HepG2 (cell line): ENCODE data around the gene SLC22A23. TPM values are rescaled to one million over a fixed set of nuclear protein-coding genes. Genes with fewer than 3 reads are reported as not detected.

ENCODE experiments used
- ATAC-seq: fragments of 200-7000 bp; cut with Tn5 transposase; 3 replicates; pipeline ENCODE4 v1.9.1; 2020; ENCODE audit warnings: mild to moderate bottlenecking, moderate library complexity
- BruUV-seq: library from RNA; stranded (reverse); fragments of 400-500 nt; replicated peaks from 2 replicates; lab custom pipeline; 2021; lab: Mats Ljungman, UMichigan
- CTCF ChIA-PET: fragments of 300-600 bp; formaldehyde crosslinking; extraction: SDS; loops from one replicate; lab custom pipeline; 2021; ENCODE audit warnings: low total read pairs, inconsistent platforms, low intra/inter-chr PET ratio; lab: Yijun Ruan, JAX
- POLR2A ChIA-PET: fragments of 350-600 bp; sonication (Branson Sonifier 250); formaldehyde crosslinking; loops from one replicate; lab custom pipeline; 2020; ENCODE audit warnings: antibody characterized with exemption, inconsistent platforms; lab: Yijun Ruan, JAX
- DNase-seq: peaks from one replicate; pipeline ENCODE4 v3.0.0-alpha.2; 2015; ENCODE audit warnings: low spot score
- FAIRE-seq: peaks from 3 replicates; lab custom pipeline; 2011; peaks lifted over from hg19 to GRCh38; lab: Jason Lieb, UNC
- H2AFZ ChIP-seq: one replicate; pipeline ENCODE4 v1.6.1; 2011; ENCODE audit warnings: low read length, inconsistent platforms
- H3K27ac ChIP-seq: fragments of 300-600 bp; 3 replicates; pipeline ENCODE4 v1.8.0; 2011; ENCODE audit warnings: mixed run types, mild to moderate bottlenecking, mixed read lengths, low read length, inconsistent platforms; ENCODE audit not compliant: insufficient read depth; ENCODE audit errors: extremely low read length
- H3K27me3 ChIP-seq, 2 experiments: fragments of 200-600 bp in 1 of 2; 2 replicates in 1 of 2; 3 replicates in 1 of 2; pipeline versions ENCODE4 v1.6.0 to v1.8.0; 2011; ENCODE audit warnings: low read length in 2 of 2, mild to moderate bottlenecking in 2 of 2, moderate library complexity in 2 of 2, inconsistent platforms in 1 of 2; ENCODE audit not compliant: insufficient read depth in 2 of 2, control insufficient read depth in 1 of 2
- H3K36me3 ChIP-seq, 2 experiments: fragments of 200-600 bp in 1 of 2; replicated peaks in 1 of 2; 2 replicates in 1 of 2; 3 replicates in 1 of 2; pipeline versions ENCODE4 v1.5.1 to v1.8.0; 2011; ENCODE audit warnings: low read length in 2 of 2, inconsistent platforms in 1 of 2; ENCODE audit not compliant: insufficient read depth in 2 of 2, control insufficient read depth in 1 of 2
- H3K4me1 ChIP-seq: 2 replicates; pipeline ENCODE4 v1.5.1; 2012; ENCODE audit warnings: low read length, inconsistent platforms; ENCODE audit not compliant: insufficient read depth
- H3K4me2 ChIP-seq: 2 replicates; pipeline ENCODE4 v1.6.0; 2011; ENCODE audit warnings: low read depth, low read length, inconsistent platforms
- H3K4me3 ChIP-seq, 3 experiments: fragments of 200-600 bp in 1 of 3; sonication (generic), shearing (Covaris generic) in 1 of 3; replicated peaks in 1 of 3; 2 replicates each; pipeline ENCODE4 v1.5.1; 2011 to 2016; ENCODE audit warnings: low read length in 3 of 3, inconsistent platforms in 2 of 3, low read depth in 2 of 3, mild to moderate bottlenecking in 2 of 3, control low read depth in 1 of 3, mixed read lengths in 1 of 3; ENCODE audit not compliant: insufficient read depth in 1 of 3
- H3K79me2 ChIP-seq: one replicate; pipeline ENCODE4 v1.6.1; 2011; ENCODE audit warnings: low read length, inconsistent platforms; ENCODE audit not compliant: insufficient read depth
- H3K9ac ChIP-seq: 2 replicates; pipeline ENCODE4 v1.6.0; 2011; ENCODE audit warnings: mild to moderate bottlenecking, low read depth, low read length, inconsistent platforms; ENCODE audit not compliant: insufficient read depth
- H3K9me3 ChIP-seq: 2 replicates; pipeline ENCODE4 v1.5.1; 2012; ENCODE audit warnings: mild to moderate bottlenecking, low read length
- H4K20me1 ChIP-seq: 2 replicates; pipeline ENCODE4 v1.6.0; 2011; ENCODE audit warnings: inconsistent platforms, mild to moderate bottlenecking, low read length, moderate library complexity; ENCODE audit not compliant: insufficient read depth
- HMG20B ChIP-seq: conservative IDR thresholded peaks from 2 replicates; pipeline ENCODE4 v1.6.1; 2016; ENCODE audit warnings: missing genetic modification reagents, missing compliant biosample characterization
- MAFF ChIP-seq: IDR thresholded peaks from 2 replicates; pipeline ENCODE4 v1.6.1; 2011; ENCODE audit warnings: low read depth, low read length, improper control_type of control experiment
- MAFK ChIP-seq, 2 experiments: IDR thresholded peaks in 1 of 2; conservative IDR thresholded peaks in 1 of 2; 2 replicates each; pipeline ENCODE4 v1.6.1; 2011; ENCODE audit warnings: improper control_type of control experiment in 2 of 2, low read length in 2 of 2
- ZFY ChIP-seq: sonication (generic); formaldehyde crosslinking; IDR thresholded peaks from 2 replicates; pipeline ENCODE4 v1.4.0; 2020; ENCODE audit warnings: missing genetic modification reagents
- ZHX2 ChIP-seq, 2 experiments: sonication (generic) in 1 of 2; formaldehyde crosslinking in 1 of 2; IDR thresholded peaks; 2 replicates each; pipeline versions ENCODE4 v1.6.1 to v1.9.0; 2014 to 2022; ENCODE audit warnings: antibody characterized with exemption in 1 of 2, borderline replicate concordance in 1 of 2, inconsistent platforms in 1 of 2, low read depth in 1 of 2, missing genetic modification reagents in 1 of 2
- WGBS: methylation state at CpG from one replicate; pipeline ENCODE4 v1.1.6; 2017; ENCODE audit warnings: low lambda C conversion rate; 5-methylcytosine and 5-hydroxymethylcytosine counted together
- in situ Hi-C: cut with HindIII; loops from 2 replicates; pipeline ENCODE4 v1.10.0; 2017; ENCODE audit warnings: low pct_unique_long_range_greater_than_20kb; ENCODE audit not compliant: extremely low pct_ligation_motif_present
- intact Hi-C: fragments of 100-400 bp; cut with micrococcal nuclease; formaldehyde crosslinking; loops from one replicate; pipeline ENCODE4 v1.10.0; 2022; ENCODE audit not compliant: unreplicated experiment
- polyA plus RNA-seq, 8 experiments: library from polyadenylated mRNA; depleted of rRNA in 3 of 8; stranded (reverse) in 7 of 8; unstranded in 1 of 8; fragments of >200 nt; fragmentation: Illumina TruSeq in 4 of 8; extraction: Trizol in 4 of 8; gene quantifications; 2 replicates each; pipeline versions ENCODE4 v1.2.1 to v1.2.3, GENCODE V29; 2011 to 2016; ENCODE audit warnings: low read depth in 4 of 8, missing spikeins in 1 of 8, mixed read lengths in 1 of 8; ENCODE audit not compliant: insufficient read depth in 1 of 8
- total RNA-seq, 5 experiments: library from RNA; depleted of rRNA; stranded (reverse); fragments of >200 nt; fragmentation: Illumina TruSeq; extraction: Trizol; gene quantifications; 2 replicates each; pipeline ENCODE4 v1.2.3, GENCODE V29; 2016; ENCODE audit warnings: low read depth in 1 of 5

The SLC22A23 gene
- total and polyA plus RNA-seq, 2 of the 13 experiments (the other 11 are each of a cell fraction or from before 2014, with no cell fraction given): 11.8 to 17.5 TPM

GRCh38 chr6:3368685-3369084, 88.2 kb downstream of the SLC22A23 start:
- H3K27ac ChIP-seq: peak overlapping the region; percentile 72
- no peak overlapping the region for H3K4me2 ChIP-seq
- 94% methylated on average over 4 of the region's 4 CpGs for WGBS
- ChIA-PET CTCF (no interaction called here), POLR2A (interaction anchor here (1.5 to 9.1 kb wide), 2 partner anchors 10 to 14 kb away, joined by 3 to 101 read pairs; no protein-coding TSS in a partner anchor)
- ATAC-seq: no peak
- DNase-seq: no peak
- FAIRE-seq: no peak
- H3K4me3 ChIP-seq: no peak overlapping the region
- TF ChIP-seq ZHX2 (IDR thresholded peaks at IDR 0.05; ENCODE audit: low read depth) (no peak), ZHX2 (CRISPR knock-in tag; IDR thresholded peaks at IDR 0.05; ENCODE audit: borderline replicate concordance) (no peak), ZFY (no peak), HMG20B (CRISPR knock-in tag) (no peak), MAFK (conservative IDR thresholded peaks at IDR 0.05 in 1 of 2, IDR thresholded peaks at IDR 0.05 in 1 of 2; ENCODE audit: low read length in 2 of 2) (peak in 1 of 2 experiments; percentile 40; a peak in 1 of 4 replicates), MAFF (peak; percentile 33; the same call in 1 of the 2 replicates)
- H2AFZ ChIP-seq: no peak overlapping the region
- intact Hi-C loops: no loop called here
- peaks cover 100% of the 10 kb centered on the region for H3K4me1 ChIP-seq
- no peaks in the 10 kb centered on the region for H3K9me3 ChIP-seq
- H4K20me1 ChIP-seq: no peaks in the 10 kb centered on the region
- no peak overlapping the region for H3K9ac ChIP-seq
- peaks cover 4 to 6% of the 10 kb centered on the region in 2 experiments; a peak in 3 of 5 replicates for H3K36me3 ChIP-seq
- no peaks in the 10 kb centered on the region for H3K27me3 ChIP-seq
- peaks cover 67% of the 10 kb centered on the region for H3K79me2 ChIP-seq
- in situ Hi-C loops: no loop called here
- BruUV-seq: no TSS peak
